ENCODE measurements around the gene HMGB3. TPM values are rescaled to one million over a fixed set of nuclear protein-coding genes. Genes with fewer than 3 reads are reported as not detected.

The HMGB3 gene
- total and polyA plus RNA-seq, 2 donors (not counting 1 experiment from before 2014, with no cell fraction given) = 0.51 to 1.6 TPM

DNA sequence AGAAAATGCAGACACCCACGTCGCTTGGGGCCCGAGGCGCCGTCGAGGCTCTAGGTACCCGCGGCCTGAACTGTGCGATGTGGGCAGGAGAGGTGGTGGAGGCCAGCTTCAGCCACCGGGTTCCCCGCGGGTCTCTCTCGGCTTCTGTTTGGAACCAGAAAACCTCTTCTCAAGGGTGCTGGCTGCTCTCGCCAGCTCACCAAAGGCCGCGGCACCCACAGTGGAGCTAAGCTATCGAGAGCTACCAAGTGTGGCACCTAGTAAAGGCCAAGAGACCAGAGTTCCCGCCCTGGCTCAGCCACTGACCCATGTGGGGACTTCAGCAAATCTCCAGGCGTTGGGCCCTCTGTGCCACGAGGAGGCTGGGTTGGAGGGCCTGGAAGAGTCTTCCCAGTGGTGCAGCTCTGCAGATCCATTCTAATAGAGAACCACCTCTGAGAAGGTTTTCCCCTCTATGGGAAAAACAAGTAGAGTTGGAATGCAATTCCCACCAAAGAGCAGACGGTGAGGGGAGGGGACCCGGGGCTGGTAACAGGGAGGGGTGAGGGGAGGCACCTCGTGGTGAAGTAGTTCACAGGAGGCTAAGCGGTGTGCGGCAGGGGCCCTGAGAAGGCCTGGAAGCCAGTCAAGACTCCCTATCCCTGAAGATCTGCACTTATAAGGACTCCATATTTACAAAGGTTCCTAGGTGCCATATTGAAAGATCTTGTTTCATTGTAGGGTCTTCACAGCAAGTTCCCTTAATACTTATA lies 5.5 kb upstream of the HMGB3 start:
- intact Hi-C loops (cut with micrococcal nuclease) = no loop called here
- Histone ChIP-seq H3K4me3 (ENCODE audit: control extremely low read depth in 1 of 5, extremely low read depth in 1 of 5, insufficient read depth in 1 of 5, low read depth in 2 of 5, low read length in 4 of 5) (no peak overlapping the region), H3K27ac (ENCODE audit: low read length in 2 of 2) (no peak overlapping the region), H3K36me3 (replicated peaks in 1 of 2; ENCODE audit: control extremely low read depth in 1 of 2, control insufficient read depth in 1 of 2, extremely low read depth in 1 of 2, insufficient read depth in 2 of 2, low read length in 1 of 2) (no peaks in the 10 kb centered on the region), H3K9ac (ENCODE audit: low read length) (no peak overlapping the region), H2AFZ (ENCODE audit: insufficient read depth, low read depth, low read length, poor library complexity, severe bottlenecking) (no peak overlapping the region), H3K79me2 (ENCODE audit: control insufficient read depth, insufficient read depth, low read length) (no peaks in the 10 kb centered on the region), H3K4me1 (ENCODE audit: control insufficient read depth in 2 of 2, insufficient read depth in 2 of 2, low read length in 2 of 2) (peaks cover 0 to 3% of the 10 kb centered on the region in 2 donors), H3K27me3 (replicated peaks in 1 of 4; ENCODE audit: control extremely low read depth in 1 of 4, control insufficient read depth in 3 of 4, insufficient read depth in 4 of 4, low read length in 3 of 4) (peaks cover 0 to under 1% (median 0%) of the 10 kb centered on the region in 4 experiments), H4K20me1 (ENCODE audit: control insufficient read depth, insufficient read depth, low read length, poor library complexity, severe bottlenecking) (no peaks in the 10 kb centered on the region), H3K4me2 (replicated peaks; ENCODE audit: low read depth, low read length, poor library complexity, severe bottlenecking) (no peak overlapping the region), H3K9me3 (ENCODE audit: control extremely low read depth in 1 of 3, control insufficient read depth in 2 of 3, insufficient read depth in 1 of 3, low read length in 2 of 3) (no peaks in the 10 kb centered on the region)
- Mint-ChIP-seq H3K9me3 (ENCODE audit: insufficient read depth) (no peaks in the 10 kb centered on the region), H3K4me1 (no peaks in the 10 kb centered on the region), H3K27me3 (peaks cover 4% of the 10 kb centered on the region), H3K27ac (no peak overlapping the region), H3K4me3 (no peak overlapping the region)
- 100% methylated on average over 4 of the region's 25 CpGs for WGBS (ENCODE audit: insufficient coverage)
- CTCF ChIA-PET = no interaction called here
- TF ChIP-seq EZH2 (IDR thresholded peaks at IDR 0.05; ENCODE audit: borderline replicate concordance, insufficient read depth, low read depth, low read length, poor library complexity, severe bottlenecking) = no peak
- TF ChIP-seq, protein P1, sequence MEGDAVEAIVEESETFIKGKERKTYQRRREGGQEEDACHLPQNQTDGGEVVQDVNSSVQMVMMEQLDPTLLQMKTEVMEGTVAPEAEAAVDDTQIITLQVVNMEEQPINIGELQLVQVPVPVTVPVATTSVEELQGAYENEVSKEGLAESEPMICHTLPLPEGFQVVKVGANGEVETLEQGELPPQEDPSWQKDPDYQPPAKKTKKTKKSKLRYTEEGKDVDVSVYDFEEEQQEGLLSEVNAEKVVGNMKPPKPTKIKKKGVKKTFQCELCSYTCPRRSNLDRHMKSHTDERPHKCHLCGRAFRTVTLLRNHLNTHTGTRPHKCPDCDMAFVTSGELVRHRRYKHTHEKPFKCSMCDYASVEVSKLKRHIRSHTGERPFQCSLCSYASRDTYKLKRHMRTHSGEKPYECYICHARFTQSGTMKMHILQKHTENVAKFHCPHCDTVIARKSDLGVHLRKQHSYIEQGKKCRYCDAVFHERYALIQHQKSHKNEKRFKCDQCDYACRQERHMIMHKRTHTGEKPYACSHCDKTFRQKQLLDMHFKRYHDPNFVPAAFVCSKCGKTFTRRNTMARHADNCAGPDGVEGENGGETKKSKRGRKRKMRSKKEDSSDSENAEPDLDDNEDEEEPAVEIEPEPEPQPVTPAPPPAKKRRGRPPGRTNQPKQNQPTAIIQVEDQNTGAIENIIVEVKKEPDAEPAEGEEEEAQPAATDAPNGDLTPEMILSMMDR (IDR thresholded peaks at IDR 0.05) = no peak
- ATAC-seq (ENCODE audit: low read depth) = no peak
- DNase-seq = no peak
- POLR2A ChIA-PET = no interaction called here

- POLR2A ChIA-PET = no interaction called here
- peaks cover 6% of the 10 kb centered on the region for H3K4me1 Mint-ChIP-seq
- Histone ChIP-seq H3K4me2 (replicated peaks; ENCODE audit: low read depth, low read length, poor library complexity, severe bottlenecking) (no peak overlapping the region), H3K36me3 (replicated peaks in 1 of 2; ENCODE audit: control extremely low read depth in 1 of 2, control insufficient read depth in 1 of 2, extremely low read depth in 1 of 2, insufficient read depth in 2 of 2, low read length in 1 of 2) (no peaks in the 10 kb centered on the region), H3K27me3 (replicated peaks in 1 of 4; ENCODE audit: control extremely low read depth in 1 of 4, control insufficient read depth in 3 of 4, insufficient read depth in 4 of 4, low read length in 3 of 4) (peaks cover 0 to 7% (median 2%) of the 10 kb centered on the region in 4 experiments), H3K9me3 (ENCODE audit: control extremely low read depth in 1 of 3, control insufficient read depth in 2 of 3, insufficient read depth in 1 of 3, low read length in 2 of 3) (no peaks in the 10 kb centered on the region), H3K4me3 (ENCODE audit: control extremely low read depth in 1 of 5, extremely low read depth in 1 of 5, insufficient read depth in 1 of 5, low read depth in 2 of 5, low read length in 4 of 5) (no peak overlapping the region), H3K79me2 (ENCODE audit: control insufficient read depth, insufficient read depth, low read length) (no peaks in the 10 kb centered on the region), H4K20me1 (ENCODE audit: control insufficient read depth, insufficient read depth, low read length, poor library complexity, severe bottlenecking) (no peaks in the 10 kb centered on the region), H3K27ac (ENCODE audit: low read length in 2 of 2) (no peak overlapping the region), H2AFZ (ENCODE audit: insufficient read depth, low read depth, low read length, poor library complexity, severe bottlenecking) (no peak overlapping the region), H3K9ac (ENCODE audit: low read length) (no peak overlapping the region), H3K4me1 (ENCODE audit: control insufficient read depth in 2 of 2, insufficient read depth in 2 of 2, low read length in 2 of 2) (peaks cover 6 to 12% of the 10 kb centered on the region in 2 donors)
- no peak overlapping the region for H3K27ac Mint-ChIP-seq
- H3K9me3 Mint-ChIP-seq (ENCODE audit: insufficient read depth) = no peaks in the 10 kb centered on the region
- no peak for ATAC-seq (ENCODE audit: low read depth)
- CTCF ChIA-PET = no interaction called here
- no peak overlapping the region for H3K4me3 Mint-ChIP-seq
- TF ChIP-seq, protein P1 (IDR thresholded peaks at IDR 0.05) = no peak
- TF ChIP-seq EZH2 (IDR thresholded peaks at IDR 0.05; ENCODE audit: borderline replicate concordance, insufficient read depth, low read depth, low read length, poor library complexity, severe bottlenecking) = no peak
- intact Hi-C loops (cut with micrococcal nuclease) = loop anchor here (10.0 kb wide), 1 partner anchor 415 kb away; the partner anchor contains the start of gene VMA21
- no peak for DNase-seq
- peaks cover 6% of the 10 kb centered on the region for H3K27me3 Mint-ChIP-seq
- 100% methylated on average over 3 of the region's 5 CpGs for WGBS (ENCODE audit: insufficient coverage)
Observed at GRCh38 chrX:150980186-150980585, 2.9 kb upstream of the HMGB3 start.
